ENCODE results near the gene EMILIN1.

GRCh38 chr2:27069961-27070618, 8.3 kb upstream of the EMILIN1 start:
- TF ChIP-seq CTCF (conservative IDR thresholded peaks at IDR 0.05; ENCODE audit: low read length), result no peak
- TF ChIP-seq EZH2phosphoT487 (IDR thresholded peaks at IDR 0.05; ENCODE audit: borderline replicate concordance), result no peak
